Tibial nerve (tissue), 4 donors: Measurements from ENCODE around the gene ARL4C.

ENCODE experiments used
- EP300 ChIP-seq, 2 donors: sonication (generic); formaldehyde crosslinking; IDR thresholded peaks; one replicate each; pipeline ENCODE4 v1.6.1; 2017; ENCODE audit warnings: antibody characterized with exemption in 2 of 2, mild to moderate bottlenecking in 1 of 2
- POLR2A ChIP-seq, 2 donors: fragments of 450-650 bp; IDR thresholded peaks; one replicate each; pipeline ENCODE4 v1.6.1; 2017; ENCODE audit warnings: antibody characterized with exemption in 2 of 2, mild to moderate bottlenecking in 2 of 2, moderate library complexity in 2 of 2
- TF ChIP-seq, protein P1 (sequence below), 5 experiments: fragments of 200-600 bp in 3 of 5; fragments of 450-650 bp in 2 of 5; sonication (generic) in 3 of 5; IDR thresholded peaks; one replicate each; pipeline ENCODE4 v1.5.1; 2016 to 2019; ENCODE audit warnings: antibody characterized with exemption in 5 of 5, mild to moderate bottlenecking in 3 of 5, moderate library complexity in 2 of 5

DNA sequence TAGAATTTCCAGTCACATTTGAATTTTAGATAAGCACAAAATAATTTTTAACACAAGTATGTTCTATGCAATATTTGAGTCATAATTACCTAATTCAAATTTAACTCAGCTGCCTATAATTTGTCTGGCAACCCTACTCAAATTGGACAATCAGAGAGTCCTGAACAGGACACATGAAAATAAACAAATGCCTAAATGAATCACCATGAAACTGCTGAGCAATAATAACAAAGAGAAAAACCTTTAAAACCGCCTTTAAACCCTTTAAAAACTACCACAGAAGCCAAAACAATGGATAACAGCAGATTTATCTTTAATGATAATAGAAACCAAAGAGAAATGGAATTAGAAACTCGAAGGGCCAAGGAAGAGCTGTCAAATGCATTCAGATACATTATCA is 39.5 kb downstream of the ARL4C start:
- TF ChIP-seq POLR2A (IDR thresholded peaks at IDR 0.05): no peak
- TF ChIP-seq, protein P1, sequence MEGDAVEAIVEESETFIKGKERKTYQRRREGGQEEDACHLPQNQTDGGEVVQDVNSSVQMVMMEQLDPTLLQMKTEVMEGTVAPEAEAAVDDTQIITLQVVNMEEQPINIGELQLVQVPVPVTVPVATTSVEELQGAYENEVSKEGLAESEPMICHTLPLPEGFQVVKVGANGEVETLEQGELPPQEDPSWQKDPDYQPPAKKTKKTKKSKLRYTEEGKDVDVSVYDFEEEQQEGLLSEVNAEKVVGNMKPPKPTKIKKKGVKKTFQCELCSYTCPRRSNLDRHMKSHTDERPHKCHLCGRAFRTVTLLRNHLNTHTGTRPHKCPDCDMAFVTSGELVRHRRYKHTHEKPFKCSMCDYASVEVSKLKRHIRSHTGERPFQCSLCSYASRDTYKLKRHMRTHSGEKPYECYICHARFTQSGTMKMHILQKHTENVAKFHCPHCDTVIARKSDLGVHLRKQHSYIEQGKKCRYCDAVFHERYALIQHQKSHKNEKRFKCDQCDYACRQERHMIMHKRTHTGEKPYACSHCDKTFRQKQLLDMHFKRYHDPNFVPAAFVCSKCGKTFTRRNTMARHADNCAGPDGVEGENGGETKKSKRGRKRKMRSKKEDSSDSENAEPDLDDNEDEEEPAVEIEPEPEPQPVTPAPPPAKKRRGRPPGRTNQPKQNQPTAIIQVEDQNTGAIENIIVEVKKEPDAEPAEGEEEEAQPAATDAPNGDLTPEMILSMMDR (IDR thresholded peaks at IDR 0.05): no peak
- no peak for TF ChIP-seq EP300 (IDR thresholded peaks at IDR 0.05)
